GM10266 (cell line): ENCODE measurements around the gene SRP54.
A peak's percentile ranks its signal among the peaks of the same experiment; 100 is the strongest.

Source experiments
- DNase-seq: peaks from one replicate; pipeline ENCODE4 v3.0.0; 2012; ENCODE audit errors: extremely low spot score
- CTCF ChIP-seq: IDR thresholded peaks from 2 replicates; pipeline ENCODE4 v1.5.1; 2012; ENCODE audit warnings: mild to moderate bottlenecking, low read depth; ENCODE audit not compliant: control insufficient read depth, insufficient read depth; ENCODE audit errors: missing control alignments

The SRP54 gene

DNA sequence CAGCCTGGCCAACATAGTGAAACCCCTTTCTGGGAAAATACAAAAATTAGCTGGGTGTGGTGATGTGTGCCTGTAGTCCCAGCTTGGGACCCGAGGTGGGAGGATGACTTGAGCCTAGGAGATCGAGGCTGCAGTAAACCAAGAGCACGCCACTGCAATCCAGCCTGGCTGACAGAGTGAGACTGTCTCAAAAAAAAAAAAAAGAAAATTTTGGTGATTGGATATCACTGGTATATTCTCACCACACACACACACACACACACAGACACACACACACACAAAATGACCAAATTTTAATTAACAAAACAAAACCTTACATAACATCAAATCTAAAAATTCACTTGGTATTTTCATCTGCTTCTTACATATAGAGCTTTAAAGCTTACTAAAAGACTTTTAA is 59.8 kb downstream of the SRP54 start:
- no peak for DNase-seq
- TF ChIP-seq CTCF = no peak

- no peak for DNase-seq
- TF ChIP-seq CTCF = no peak
Observed at GRCh38 chr14:35043046-35043445, 60.3 kb downstream of the SRP54 start.

DNA sequence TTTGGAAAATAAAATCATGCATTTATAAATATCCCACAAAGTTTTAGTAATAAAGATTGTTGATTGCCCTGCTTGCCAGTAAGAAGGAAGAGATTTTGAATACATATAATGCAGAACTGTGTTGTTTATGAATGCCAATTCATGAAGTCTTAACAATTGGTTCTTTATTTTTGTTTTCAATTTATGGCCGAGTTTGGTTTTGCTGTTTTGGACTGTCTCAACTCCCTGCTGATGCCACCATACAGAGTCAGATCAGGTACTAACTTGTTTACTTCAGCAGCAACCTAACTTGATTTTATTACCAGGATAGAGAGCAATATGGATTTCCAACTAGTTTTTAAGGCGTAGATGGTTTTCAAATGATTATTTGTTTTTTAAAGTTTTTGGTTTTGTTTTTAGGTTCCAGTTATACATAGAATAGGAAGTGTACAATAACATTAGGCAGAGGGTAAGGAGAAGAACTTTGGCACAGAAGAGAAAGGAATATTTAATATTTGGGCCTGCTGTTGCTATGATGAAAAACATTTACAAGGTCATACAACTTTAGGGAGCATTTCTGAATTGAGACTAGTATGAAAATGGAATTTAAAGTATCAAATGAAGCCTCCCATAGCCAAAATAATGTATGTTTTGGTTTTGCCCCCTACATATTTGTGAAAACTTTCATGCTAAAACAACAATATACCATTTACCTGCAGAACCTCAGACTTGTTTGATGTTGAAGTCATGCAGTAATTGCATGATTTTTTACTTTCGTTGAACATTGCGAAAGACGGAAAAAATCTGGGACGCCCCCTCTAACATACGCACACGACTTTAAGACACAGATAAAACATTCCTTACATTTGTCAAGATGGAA is 62.4 kb downstream of the SRP54 start:
- TF ChIP-seq CTCF = no peak
- peak; percentile 23 for DNase-seq

- no peak for DNase-seq
Observed at GRCh38 chr14:35045798-35046047, 62.9 kb downstream of the SRP54 start.

DNA sequence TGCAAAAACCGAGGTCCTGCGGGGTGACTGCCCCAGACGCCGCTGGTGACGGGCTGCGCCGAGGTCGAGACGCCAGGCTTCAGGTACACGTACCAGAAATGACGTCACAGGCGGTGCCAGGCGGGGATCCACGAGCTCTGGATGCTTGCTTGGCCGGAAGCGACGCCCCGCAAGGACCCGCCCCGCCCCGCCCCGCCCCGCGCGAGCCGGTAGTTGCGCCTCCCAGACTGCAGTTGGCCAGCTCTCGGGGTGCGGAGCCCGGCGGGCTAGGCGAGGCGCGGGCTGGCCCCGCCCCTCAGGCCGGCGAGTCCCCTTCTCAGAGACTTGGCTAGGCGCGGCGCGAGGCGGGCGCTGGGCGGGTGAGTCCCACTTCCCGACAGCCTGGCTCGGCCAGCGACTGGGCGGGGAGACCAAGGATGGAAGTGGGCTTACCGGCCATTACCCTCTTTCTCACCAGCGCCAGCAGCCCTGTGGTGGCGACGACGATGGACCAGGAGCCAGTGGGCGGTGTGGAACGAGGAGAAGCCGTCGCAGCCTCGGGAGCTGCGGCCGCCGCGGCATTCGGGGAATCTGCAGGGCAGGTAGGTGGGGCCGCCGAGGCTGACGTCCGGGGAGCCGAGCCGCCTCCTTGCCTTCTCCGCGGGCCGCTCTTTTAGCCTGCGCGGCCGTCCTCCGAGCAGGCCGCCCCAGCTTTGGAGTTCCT is 63.4 kb downstream of the SRP54 start, which contains the start of gene FAM177A1:
FAM177A1 (plus strand) TSS at position 225 of the 703 bp plus-strand sequence; CDS start at position 417, 192 bp downstream.
- peak; percentile 98 for DNase-seq

More at GRCh38 chr14:35045798-35046047, 62.9 kb downstream of the SRP54 start:
- TF ChIP-seq CTCF = no peak

DNA sequence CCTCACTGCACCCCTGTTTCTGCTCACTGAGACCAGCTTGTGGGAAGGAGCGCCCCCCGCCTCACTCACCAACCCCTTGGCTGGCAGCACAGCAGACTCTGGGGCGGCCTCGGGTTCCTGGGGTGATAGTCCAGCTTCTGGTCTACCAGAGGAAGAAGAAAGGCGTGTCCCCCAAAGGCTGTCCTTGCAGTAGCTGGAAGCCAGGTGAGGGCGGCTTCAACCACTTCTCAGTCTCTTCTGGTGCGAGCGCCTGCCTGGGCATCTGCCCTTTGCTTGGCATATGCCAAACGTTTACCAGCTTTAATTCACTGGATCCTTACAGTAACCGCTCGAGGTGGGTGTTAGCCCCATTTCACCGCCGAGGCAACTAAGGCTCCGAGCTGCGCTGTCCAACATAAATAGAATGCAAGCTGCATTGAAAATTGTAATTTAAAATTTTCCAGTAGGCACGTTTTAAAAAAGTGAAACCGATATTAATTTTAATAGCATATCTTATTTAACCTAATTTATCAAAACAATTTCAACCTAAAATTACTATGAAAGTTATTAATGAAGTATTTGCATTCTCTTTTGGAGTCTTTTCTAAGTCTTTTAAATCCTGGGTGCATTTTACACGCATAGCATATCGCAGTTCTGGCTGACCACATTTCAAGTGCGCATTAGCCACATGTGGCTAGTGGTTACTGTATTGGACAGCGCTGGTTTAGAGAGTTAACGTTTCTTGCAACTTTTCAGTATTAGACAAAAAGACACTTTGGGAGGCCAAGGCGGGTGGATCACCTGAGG is 64.2 kb downstream of the SRP54 start:
- TF ChIP-seq CTCF = no peak
- no peak for DNase-seq

More for the DNA sequence above, 63.4 kb downstream of the SRP54 start, which contains the start of gene FAM177A1:
- TF ChIP-seq CTCF = no peak
